KMS-11 (cell line): ENCODE results near the gene NOTCH4.

Experiments used
- H2AFZ ChIP-seq: fragments of 200-600 bp; sonication (generic); 2 replicates; pipeline ENCODE4 v1.6.1; 2016; ENCODE audit warnings: antibody characterized with exemption, mixed run types, low read depth
- H3K27ac ChIP-seq: fragments of 200-600 bp; sonication (generic); 2 replicates; pipeline ENCODE4 v1.6.1; 2016; ENCODE audit warnings: mild to moderate bottlenecking, mixed run types
- H3K27me3 ChIP-seq: fragments of 200-600 bp; sonication (generic); 2 replicates; pipeline ENCODE4 v1.6.1; 2017; ENCODE audit warnings: mild to moderate bottlenecking, low read depth, mixed run types, moderate library complexity; ENCODE audit not compliant: insufficient read depth
- H3K36me3 ChIP-seq: fragments of 200-600 bp; sonication (generic); 2 replicates; pipeline ENCODE4 v1.6.1; 2017; ENCODE audit warnings: mild to moderate bottlenecking, mixed run types; ENCODE audit not compliant: insufficient read depth
- H3K4me1 ChIP-seq: fragments of 200-600 bp; sonication (generic); 2 replicates; pipeline ENCODE4 v1.6.1; 2016; ENCODE audit warnings: mild to moderate bottlenecking, low read depth, mixed run types; ENCODE audit not compliant: poor library complexity, severe bottlenecking
- H3K4me2 ChIP-seq: fragments of 200-600 bp; sonication (generic); 2 replicates; pipeline ENCODE4 v1.7.0; 2016; ENCODE audit warnings: mild to moderate bottlenecking, mixed run types
- H3K4me3 ChIP-seq: fragments of 200-600 bp; sonication (generic); IDR thresholded peaks from 2 replicates; pipeline ENCODE4 v1.6.1; 2017; ENCODE audit warnings: low read depth, low read length, mixed read lengths; ENCODE audit not compliant: insufficient read depth
- H3K79me2 ChIP-seq: fragments of 200-600 bp; sonication (generic); 2 replicates; pipeline ENCODE4 v1.6.1; 2016; ENCODE audit warnings: low read depth, mixed run types; ENCODE audit not compliant: insufficient read depth
- H3K9ac ChIP-seq: fragments of 200-600 bp; sonication (generic); 2 replicates; pipeline ENCODE4 v1.6.1; 2016; ENCODE audit warnings: mild to moderate bottlenecking, mixed run types
- H4K20me1 ChIP-seq: fragments of 200-600 bp; sonication (generic); 2 replicates; pipeline ENCODE4 v1.6.1; 2016; ENCODE audit warnings: mild to moderate bottlenecking, mixed run types; ENCODE audit not compliant: insufficient read depth
- CTCF ChIP-seq: fragments of 200-600 bp; sonication (generic); conservative IDR thresholded peaks from 2 replicates; pipeline ENCODE4 v1.6.1; 2017; ENCODE audit warnings: low read depth, mild to moderate bottlenecking, antibody characterized with exemption, low read length, moderate library complexity, mixed read lengths

NOTCH4 gene

DNA sequence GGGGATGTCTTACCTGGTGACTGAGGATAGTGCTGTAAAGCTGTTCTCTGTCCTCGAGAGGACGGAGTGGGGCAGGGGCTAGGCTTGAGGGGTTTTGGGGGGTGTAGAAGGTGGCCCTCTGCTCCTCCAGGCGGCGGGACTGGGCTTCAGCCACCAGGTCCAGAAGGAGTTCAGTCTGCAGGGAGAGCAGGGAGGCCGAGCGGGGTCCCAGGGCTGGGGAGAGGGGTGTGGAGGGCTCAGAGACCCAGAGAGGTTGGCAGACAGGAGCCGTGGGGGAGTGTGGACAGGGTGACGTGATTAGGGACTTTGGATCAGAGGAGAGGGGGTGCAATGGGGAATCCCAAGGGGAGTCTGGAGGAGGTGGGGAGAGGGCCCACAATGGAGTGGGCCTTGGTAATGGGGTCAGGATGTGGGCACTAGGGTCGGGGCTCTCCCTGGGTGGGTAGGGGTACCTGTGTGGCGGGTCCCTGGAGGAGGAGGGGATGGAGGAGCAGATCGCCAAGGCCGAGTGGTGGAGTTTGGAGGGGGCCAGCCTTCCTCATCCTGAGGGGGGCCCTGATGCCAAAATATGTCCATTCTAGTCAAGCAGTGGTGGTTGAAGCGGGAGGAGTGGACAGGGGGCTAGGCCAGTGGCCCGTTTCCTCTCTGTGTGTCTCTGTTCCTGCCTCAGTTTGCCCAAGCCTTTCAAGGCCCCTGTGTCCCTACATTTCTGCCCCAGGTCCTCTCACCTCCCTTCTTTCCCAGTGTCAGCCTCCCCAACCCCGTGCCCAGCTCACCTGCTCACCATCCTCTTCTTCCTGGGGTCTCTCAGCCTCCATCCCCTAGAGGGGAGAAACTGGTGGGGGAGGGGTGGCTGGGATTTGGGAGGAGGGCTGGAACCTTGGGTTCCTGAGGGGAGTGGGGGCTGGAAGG, 31.9 kb downstream of the NOTCH4 start:
- peaks cover 11% of the 10 kb centered on the region for H3K79me2 ChIP-seq
- H3K27ac ChIP-seq: no peak overlapping the region
- H3K27me3 ChIP-seq: no peaks in the 10 kb centered on the region
- peak overlapping the region; percentile 18; the same call in 1 of the 2 replicates for H3K9ac ChIP-seq
- H3K4me2 ChIP-seq: peak overlapping the region; percentile 71
- H4K20me1 ChIP-seq: no peaks in the 10 kb centered on the region
- no peak overlapping the region for H3K4me3 ChIP-seq
- H2AFZ ChIP-seq: peak overlapping the region; percentile 47; the same call in 1 of the 2 replicates
- peaks cover 59% of the 10 kb centered on the region for H3K4me1 ChIP-seq
- no peak for TF ChIP-seq CTCF
- no peaks in the 10 kb centered on the region for H3K36me3 ChIP-seq

GRCh38 chr6:32190911-32191677, 32.8 kb downstream of the NOTCH4 start:
- H3K27ac ChIP-seq: 0 out of 2 replicates have a peak overlapping the region, but pooled peaks have one; percentile 15

DNA sequence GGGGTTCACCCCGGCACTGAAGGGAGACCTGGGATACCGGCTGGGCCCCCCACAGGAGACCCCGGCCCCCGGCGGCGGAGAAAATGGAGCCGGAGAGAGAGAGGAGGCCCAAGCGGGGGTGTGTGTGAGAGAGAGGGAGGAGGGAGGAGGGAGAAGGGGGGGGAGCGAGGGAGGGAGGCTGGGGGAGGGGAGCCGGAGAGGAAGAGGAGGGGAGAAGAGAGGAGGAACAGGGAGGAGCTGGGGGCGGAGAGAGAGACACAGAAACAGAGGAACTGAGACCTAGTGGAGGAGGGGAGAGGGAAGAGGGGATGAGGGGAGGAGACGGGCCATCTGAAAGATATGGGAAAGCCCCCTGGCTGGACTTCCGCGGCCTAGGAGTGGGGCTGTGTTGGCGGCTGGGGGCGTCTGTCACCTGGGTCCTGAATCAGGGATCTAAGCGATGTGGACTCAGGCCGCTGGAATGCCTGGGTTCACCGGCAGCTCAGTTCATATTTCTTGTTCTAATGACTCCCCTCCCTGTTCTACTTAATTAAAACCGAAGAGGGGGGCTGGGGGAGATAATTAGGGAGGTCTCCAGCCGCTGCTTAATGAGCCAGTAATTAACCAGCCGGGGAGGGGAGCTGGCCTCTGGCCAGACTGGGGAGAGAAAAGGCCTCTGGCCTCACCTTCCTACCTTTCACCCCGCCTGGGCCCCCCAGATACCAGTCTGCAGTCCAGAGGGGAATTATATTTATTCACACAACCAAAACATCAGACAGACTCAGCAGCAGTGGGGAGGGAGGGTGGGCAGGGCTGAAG, 33.6 kb downstream of the NOTCH4 start, which contains the start of gene PBX2:
Gene PBX2 (minus strand): TSS at position 149 of the 798 bp plus-strand sequence. CDS start 287 bp downstream, outside the sequence.
- no peaks in the 10 kb centered on the region for H4K20me1 ChIP-seq
- no peaks in the 10 kb centered on the region for H3K27me3 ChIP-seq
- peak within 1 kb of the TSS; percentile 73 for H3K9ac ChIP-seq
- H2AFZ ChIP-seq: no peak within 1 kb of the TSS
- no peak for TF ChIP-seq CTCF
- H3K4me3 ChIP-seq: no peak within 1 kb of the TSS
- peaks cover 11% of the 10 kb centered on the region for H3K79me2 ChIP-seq
- H3K36me3 ChIP-seq: no peaks in the 10 kb centered on the region
- H3K27ac ChIP-seq: peak within 1 kb of the TSS; percentile 69
- peaks cover 53% of the 10 kb centered on the region for H3K4me1 ChIP-seq
- peak within 1 kb of the TSS; percentile 88 for H3K4me2 ChIP-seq

More at GRCh38 chr6:32190911-32191677, 32.8 kb downstream of the NOTCH4 start:
- no peak overlapping the region for H3K4me3 ChIP-seq
- no peak overlapping the region; the same call in 1 of the 2 replicates for H3K9ac ChIP-seq
- H3K36me3 ChIP-seq: no peaks in the 10 kb centered on the region
- no peaks in the 10 kb centered on the region for H4K20me1 ChIP-seq
- peaks cover 11% of the 10 kb centered on the region for H3K79me2 ChIP-seq
- no peak for TF ChIP-seq CTCF
- peaks cover 53% of the 10 kb centered on the region for H3K4me1 ChIP-seq
- H3K27me3 ChIP-seq: no peaks in the 10 kb centered on the region
- no peak overlapping the region for H2AFZ ChIP-seq
- H3K4me2 ChIP-seq: peak overlapping the region; percentile 78; the same call in 1 of the 2 replicates

DNA sequence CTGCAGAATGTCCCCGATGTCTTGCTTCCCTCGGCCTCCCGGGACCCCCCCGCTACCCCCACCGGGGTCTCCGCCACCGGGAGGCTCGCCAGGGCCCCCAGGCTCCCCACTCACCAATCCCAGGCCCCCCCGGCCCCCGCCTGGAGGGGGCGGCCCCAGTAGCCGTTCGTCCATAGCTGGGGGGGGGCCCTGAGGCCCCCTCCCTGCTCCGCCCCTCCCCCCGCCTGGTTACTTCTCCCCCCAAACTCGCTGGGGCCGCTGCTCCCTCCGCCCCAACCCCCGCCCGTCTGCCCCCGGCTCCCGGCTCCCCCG, 34.2 kb downstream of the NOTCH4 start:
- peaks cover 47% of the 10 kb centered on the region for H3K4me1 ChIP-seq
- H3K27ac ChIP-seq: peak overlapping the region; percentile 69
- H3K79me2 ChIP-seq: peaks cover 11% of the 10 kb centered on the region
- H4K20me1 ChIP-seq: no peaks in the 10 kb centered on the region
- no peak for TF ChIP-seq CTCF
- no peak overlapping the region for H2AFZ ChIP-seq
- peak overlapping the region; percentile 73 for H3K9ac ChIP-seq
- H3K4me3 ChIP-seq: no peak overlapping the region
- no peaks in the 10 kb centered on the region for H3K36me3 ChIP-seq
- no peaks in the 10 kb centered on the region for H3K27me3 ChIP-seq
- peak overlapping the region; percentile 88 for H3K4me2 ChIP-seq
